Adrenal gland (tissue), 5 donors: ENCODE results near the gene HIP1.

Experiments
- POLR2A ChIP-seq, 2 donors: fragments of 450-650 bp; IDR thresholded peaks; one replicate each; pipeline ENCODE4 v1.6.1; 2017; ENCODE audit warnings: antibody characterized with exemption in 2 of 2, mild to moderate bottlenecking in 2 of 2, moderate library complexity in 1 of 2
- TF ChIP-seq, protein P1 (sequence below), 6 experiments: fragments of 450-650 bp in 4 of 6; fragments of 200-600 bp in 2 of 6; sonication (generic) in 1 of 6; IDR thresholded peaks; 1 replicate in 5 of 6; 2 replicates in 1 of 6; pipeline versions ENCODE4 v1.5.1 to v1.8.0; 2016 to 2021; ENCODE audit warnings: antibody characterized with exemption in 6 of 6, mild to moderate bottlenecking in 2 of 6, moderate library complexity in 1 of 6
- donor health status: DM: no; HTN: no; CAD: no.

DNA sequence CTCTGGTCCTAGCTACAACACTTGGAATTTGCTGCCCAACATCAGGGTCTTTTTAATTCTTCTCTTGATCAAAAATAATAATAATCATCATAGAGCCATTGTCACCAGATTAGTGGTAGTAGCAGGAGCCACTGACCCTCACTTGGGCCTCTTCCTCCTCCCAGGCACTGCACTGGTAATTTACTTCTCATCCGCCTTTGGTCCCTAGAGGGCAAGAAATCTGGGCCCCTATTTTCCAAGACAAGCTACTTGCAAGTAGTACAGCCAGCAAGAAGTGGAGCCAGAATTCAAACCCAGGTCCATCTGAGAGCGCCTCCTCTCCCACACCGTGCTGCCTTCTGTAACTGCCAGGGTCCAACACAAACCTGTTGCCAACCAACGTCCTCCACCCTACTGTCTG, 125.4 kb downstream of the HIP1 start:
- TF ChIP-seq, protein P1, sequence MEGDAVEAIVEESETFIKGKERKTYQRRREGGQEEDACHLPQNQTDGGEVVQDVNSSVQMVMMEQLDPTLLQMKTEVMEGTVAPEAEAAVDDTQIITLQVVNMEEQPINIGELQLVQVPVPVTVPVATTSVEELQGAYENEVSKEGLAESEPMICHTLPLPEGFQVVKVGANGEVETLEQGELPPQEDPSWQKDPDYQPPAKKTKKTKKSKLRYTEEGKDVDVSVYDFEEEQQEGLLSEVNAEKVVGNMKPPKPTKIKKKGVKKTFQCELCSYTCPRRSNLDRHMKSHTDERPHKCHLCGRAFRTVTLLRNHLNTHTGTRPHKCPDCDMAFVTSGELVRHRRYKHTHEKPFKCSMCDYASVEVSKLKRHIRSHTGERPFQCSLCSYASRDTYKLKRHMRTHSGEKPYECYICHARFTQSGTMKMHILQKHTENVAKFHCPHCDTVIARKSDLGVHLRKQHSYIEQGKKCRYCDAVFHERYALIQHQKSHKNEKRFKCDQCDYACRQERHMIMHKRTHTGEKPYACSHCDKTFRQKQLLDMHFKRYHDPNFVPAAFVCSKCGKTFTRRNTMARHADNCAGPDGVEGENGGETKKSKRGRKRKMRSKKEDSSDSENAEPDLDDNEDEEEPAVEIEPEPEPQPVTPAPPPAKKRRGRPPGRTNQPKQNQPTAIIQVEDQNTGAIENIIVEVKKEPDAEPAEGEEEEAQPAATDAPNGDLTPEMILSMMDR (IDR thresholded peaks at IDR 0.05) = no peak
- TF ChIP-seq POLR2A (IDR thresholded peaks at IDR 0.05) = no peak
